ENCODE results near the gene CTNND2.

Gene CTNND2

GRCh38 chr5:11904265-11904906, at the start of gene CTNND2:
Gene CTNND2 (minus strand): TSS chr5:11904446. CDS start chr5:11903853, 593 bp downstream.
- no peak for DNase-seq (ENCODE audit: low read depth, low spot score)

- DNase-seq (ENCODE audit: low read depth, low spot score), result no peak
Measured at GRCh38 chr5:11946317-11946716, 42.1 kb upstream of the CTNND2 start.

DNA sequence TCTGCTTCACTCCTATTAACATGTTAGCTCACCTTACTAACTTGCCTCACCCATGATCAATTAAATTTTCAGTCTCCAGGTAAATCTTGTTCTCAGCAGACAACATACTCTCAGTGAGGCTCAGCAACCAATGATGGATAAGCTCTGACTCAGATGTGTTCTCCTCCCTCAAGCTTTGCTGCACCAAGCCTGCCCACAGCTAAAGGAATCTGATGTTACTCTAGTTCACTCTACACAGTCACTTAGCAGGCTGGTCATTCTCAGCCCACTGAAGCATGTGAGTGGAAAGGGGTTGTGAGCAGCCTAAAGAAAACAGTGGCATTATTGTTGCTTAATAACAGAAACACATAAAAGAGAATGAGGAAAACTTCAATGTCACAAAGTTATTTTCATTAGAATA, 37.3 kb upstream of the CTNND2 start:
- no peak for DNase-seq (ENCODE audit: low read depth, low spot score)

GRCh38 chr5:11931638-11932037, 27.4 kb upstream of the CTNND2 start:
- DNase-seq (ENCODE audit: low read depth, low spot score), result no peak

GRCh38 chr5:11928909-11929308, 24.7 kb upstream of the CTNND2 start:
- no peak for DNase-seq (ENCODE audit: low read depth, low spot score)

GRCh38 chr5:11925701-11926100, 21.5 kb upstream of the CTNND2 start:
- DNase-seq (ENCODE audit: low read depth, low spot score), result no peak

DNA sequence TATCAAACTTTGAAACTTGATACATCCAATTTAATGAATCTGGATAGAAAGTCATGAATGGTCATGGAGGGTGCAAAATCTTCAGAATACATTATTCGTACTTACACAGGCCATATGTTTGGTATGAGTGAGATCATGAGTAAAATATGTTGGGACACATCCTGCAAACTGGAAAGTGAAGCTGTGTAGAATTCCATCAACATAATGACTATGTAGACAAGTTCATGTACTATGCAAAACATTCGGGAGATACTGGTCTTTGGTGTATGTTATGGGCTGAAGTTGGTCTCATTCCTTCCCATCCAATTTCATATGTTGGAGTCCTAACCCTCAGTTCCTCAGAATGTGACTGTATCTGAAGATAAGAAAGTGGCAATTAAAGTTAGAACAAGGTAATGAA, 18.1 kb upstream of the CTNND2 start:
- no peak for DNase-seq (ENCODE audit: low read depth, low spot score)

GRCh38 chr5:11918463-11919045, 14.3 kb upstream of the CTNND2 start:
- no peak for DNase-seq (ENCODE audit: low read depth, low spot score)

DNA sequence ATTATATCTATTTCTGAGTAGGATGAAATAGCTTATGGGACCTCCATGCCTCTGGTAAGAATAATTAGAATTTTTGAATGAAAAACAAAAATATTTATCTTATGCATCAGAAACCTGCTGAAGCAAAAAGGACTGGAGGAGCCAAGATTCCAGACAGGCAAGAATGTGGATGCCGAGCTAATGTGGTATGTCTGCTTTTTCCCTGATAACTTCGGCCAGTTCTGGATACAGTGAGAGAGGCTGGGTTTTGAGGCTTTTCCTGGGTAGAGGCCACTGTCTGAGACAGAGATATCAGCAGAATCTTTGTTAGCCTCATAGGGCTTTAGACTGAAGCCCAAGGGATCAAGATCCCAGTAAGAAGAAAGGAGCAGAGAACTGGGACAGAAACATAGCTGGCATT, 5.2 kb upstream of the CTNND2 start:
- DNase-seq (ENCODE audit: low read depth, low spot score), result no peak

DNA sequence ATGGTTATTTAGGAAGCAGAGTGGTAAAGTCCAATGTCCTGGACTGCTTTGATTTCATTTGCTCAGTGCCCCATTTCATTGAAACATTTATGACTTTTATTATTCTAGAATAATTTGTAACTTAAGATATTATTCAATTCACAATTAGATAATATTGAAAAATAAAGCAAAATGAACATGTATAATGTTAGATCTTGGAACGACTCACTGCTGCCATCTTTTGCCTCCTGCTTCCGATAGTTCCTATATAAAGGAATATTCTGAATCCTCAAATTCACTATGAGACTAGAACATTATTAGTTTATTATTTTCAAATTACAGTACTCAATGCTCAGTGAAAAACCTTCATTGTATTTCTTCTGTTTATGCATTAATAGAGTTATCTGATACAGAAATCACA, 2.3 kb upstream of the CTNND2 start:
- no peak for DNase-seq (ENCODE audit: low read depth, low spot score)

DNA sequence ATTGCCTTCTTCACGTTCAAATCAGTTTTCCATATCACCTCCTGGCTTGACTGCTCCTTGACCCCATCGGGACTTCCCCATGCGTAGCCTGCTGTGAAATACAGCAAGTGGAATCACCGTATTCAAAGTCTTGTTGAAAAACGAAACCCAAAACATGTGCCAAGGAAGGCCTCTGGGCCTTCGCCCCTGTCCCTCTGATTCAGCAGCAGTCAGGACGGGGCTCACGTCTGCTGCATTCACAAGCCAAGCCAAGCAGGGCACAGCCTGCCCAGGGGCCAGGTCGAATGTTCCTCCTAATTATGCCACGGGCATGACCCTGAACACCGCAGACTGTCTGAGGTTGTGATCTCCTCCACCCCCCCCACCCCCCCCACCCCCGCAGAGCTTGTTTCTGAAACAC, 960 bp upstream of the CTNND2 start:
- DNase-seq (ENCODE audit: low read depth, low spot score), result no peak

DNA sequence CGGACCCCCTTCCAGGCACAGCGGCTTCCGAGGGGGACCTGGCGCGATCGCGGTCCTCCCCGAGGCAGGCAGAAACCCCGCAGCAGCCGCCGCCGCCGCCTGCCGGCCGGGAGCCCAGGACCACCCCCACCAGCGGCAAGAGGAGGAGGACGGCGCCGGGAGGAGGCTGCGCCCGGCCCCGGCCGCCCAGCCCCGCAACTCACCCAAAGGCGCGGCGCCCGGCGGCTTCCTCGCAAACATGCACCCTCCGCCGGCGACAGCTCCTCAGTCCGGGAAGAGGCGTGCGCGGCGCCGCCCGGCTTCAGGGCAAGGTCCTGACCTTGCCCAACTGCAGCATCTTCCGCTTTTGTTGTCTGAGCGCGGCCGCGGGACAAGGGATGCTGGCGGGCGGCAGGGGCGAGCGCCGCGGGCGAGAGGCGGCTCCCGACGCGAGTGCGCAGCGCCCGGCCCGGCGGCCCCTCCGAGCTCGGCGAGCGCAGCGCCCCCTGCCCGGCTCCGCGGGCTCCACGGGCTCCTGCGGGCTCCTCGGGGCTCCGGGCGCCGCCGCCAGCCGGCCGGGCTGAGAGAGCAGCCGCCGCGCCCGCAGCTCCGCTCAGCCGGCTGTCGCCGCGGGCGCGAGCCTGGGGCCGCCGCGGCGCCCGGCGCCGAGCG, 507 bp downstream of the CTNND2 start:
- DNase-seq (ENCODE audit: low read depth, low spot score), result no peak

DNA sequence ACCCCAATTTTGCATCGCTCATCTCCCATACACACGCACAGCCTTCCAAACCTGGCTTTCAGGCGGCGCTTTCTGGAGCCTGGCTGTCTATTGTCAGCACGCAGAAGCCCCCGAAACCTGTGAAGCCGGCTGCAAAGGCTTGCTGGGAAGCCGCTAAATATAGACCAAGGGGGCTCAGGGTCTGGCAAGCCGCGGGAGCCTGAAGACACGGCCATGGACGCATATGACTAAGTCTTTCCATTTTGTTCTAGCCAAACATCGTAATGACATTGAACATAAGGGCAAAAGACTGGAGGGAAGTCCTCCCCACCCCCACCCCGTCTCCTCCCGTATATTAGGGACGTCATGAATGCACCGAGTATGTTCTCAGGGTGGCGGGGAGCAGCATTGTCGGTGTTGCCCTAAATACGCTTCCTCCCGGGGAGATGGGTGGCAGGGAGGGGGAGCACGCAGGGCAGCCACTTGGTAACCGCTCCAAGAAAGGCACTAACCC, 1.1 kb downstream of the CTNND2 start:
- no peak for DNase-seq (ENCODE audit: low read depth, low spot score)

DNA sequence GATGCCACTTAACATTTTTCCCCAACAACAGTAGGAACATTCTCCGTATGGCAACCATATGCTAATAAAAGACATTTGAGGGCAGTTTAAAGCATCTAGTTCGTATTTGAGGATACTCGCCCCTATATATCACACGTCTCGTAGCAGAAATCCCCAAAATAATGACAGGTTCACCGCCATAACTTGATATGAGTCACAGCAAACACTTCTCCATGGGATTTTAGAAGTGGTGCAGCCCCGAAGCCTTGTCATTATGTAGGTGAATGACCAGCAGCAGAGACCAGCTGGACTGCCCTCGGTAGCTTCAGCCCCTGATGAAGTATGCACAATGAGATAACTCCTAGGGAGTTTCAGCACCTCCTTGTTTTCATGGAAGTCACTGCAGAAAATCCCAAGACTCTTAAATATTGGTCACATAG, 2.0 kb downstream of the CTNND2 start:
- no peak for DNase-seq (ENCODE audit: low read depth, low spot score)

DNA sequence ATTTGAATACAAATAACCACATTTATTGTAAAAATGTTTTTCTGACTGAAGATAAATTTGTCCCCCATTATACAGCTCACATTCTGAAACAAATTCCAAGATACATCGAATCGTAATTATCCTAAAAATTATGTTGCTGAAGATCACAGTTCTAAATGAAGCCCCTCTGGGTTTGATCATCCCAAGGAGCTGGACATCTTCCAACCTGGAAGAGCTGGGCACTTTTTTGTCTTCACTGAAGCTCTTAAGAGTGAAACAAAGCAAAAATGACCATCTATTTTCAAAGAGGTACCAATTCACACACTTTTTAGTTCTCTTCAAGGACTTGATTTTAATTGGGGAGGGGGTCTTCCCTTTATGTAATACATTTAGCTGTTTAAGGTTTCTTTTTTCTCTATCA, 5.5 kb downstream of the CTNND2 start:
- no peak for DNase-seq (ENCODE audit: low read depth, low spot score)

DNA sequence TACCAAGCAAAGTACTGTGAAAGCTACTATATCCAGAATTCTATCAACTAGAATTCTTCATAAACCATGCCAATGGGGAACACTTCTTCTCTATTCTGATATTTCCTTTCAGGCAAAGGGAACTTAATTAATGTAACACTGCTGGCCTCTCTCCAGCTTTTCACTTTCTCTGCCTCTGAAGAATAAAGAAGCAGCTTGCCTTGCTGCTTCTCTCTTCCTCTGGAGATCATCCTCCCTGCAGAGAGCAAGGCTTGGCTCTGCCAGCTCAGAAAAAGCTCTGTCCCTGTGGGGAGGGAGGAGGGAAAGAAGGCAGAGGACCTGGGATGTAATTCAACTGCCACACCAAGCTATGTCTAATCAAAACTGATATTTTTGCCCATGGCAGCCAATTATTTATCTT, 6.5 kb downstream of the CTNND2 start:
- no peak for DNase-seq (ENCODE audit: low read depth, low spot score)

- DNase-seq (ENCODE audit: low read depth, low spot score), result no peak
Measured at GRCh38 chr5:11894992-11895391, 9.3 kb downstream of the CTNND2 start.

DNA sequence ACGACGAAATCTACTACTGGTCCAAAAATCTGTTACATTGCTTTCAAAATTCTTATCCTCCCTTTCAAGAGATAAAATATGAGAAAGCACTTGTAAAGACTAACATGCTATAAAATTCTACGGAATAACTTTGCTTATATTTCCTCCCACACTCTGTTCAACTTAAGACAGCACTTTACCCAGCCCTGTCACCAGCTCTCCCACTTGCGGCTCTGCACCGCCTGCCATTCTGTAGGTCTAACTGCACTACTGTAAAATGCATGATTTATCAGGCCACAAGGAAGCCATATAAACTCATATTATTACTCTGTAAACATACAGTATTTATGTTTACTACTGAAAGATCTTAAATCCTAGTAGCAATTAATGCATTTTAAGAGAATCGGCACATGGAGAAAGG, 11.4 kb downstream of the CTNND2 start:
- no peak for DNase-seq (ENCODE audit: low read depth, low spot score)

- DNase-seq (ENCODE audit: low read depth, low spot score), result no peak
Measured at GRCh38 chr5:11890777-11891176, 13.5 kb downstream of the CTNND2 start.

- no peak for DNase-seq (ENCODE audit: low read depth, low spot score)
Measured at GRCh38 chr5:11888221-11888620, 16.0 kb downstream of the CTNND2 start.

DNA sequence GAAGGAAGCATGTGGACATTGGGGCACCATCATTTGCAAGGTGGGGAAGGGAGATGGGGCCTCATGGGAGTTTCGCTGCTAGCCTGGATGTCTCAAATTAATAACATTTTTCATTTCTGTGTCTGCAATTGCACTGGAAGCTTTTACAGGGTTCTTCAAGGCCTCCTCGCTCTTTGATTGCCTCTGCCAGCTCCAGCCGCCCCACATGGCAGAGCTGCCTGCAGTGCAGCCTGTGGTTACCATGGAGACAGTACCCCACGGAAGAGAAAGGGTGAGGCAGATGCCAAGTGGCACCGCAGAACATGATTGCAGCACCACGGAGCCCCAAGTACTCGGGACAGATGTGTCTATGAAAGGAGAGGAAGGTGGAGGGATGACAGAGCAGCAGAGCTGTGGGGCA, 25.4 kb downstream of the CTNND2 start:
- DNase-seq (ENCODE audit: low read depth, low spot score), result no peak

GRCh38 chr5:11873587-11873986, 30.7 kb downstream of the CTNND2 start:
- DNase-seq (ENCODE audit: low read depth, low spot score), result no peak

GRCh38 chr5:11869203-11869602, 35.0 kb downstream of the CTNND2 start:
- no peak for DNase-seq (ENCODE audit: low read depth, low spot score)
